CD4-positive, alpha-beta T cell treated with Interleukin-1 beta for 1 hour (primary cell): ENCODE data around the gene DOCK1.

Source experiments
- DNase-seq, 2 donors: peaks; one replicate each; pipeline ENCODE4 v3.0.0-alpha.2; 2020 to 2022

DOCK1 gene

DNA sequence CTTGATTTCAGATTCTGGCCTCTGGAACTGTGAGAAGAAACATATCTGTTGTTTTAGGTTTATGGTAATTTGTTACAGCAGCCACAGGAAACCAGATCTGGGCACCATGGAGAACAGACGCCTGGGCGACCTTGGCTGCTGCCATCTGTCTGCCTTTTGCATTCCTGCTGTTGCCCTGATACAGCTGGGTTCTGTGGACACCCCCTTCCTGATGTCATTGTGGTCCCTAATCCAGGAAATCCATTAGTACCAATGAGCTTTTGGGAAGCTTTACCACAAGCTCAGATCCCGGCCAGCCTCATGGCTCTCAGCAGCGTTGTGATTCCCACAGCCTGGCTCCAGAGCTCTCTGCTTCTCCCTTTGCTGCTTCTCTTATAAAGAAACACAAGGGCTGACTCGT, 469.7 kb downstream of the DOCK1 start:
- no peak for DNase-seq

DNA sequence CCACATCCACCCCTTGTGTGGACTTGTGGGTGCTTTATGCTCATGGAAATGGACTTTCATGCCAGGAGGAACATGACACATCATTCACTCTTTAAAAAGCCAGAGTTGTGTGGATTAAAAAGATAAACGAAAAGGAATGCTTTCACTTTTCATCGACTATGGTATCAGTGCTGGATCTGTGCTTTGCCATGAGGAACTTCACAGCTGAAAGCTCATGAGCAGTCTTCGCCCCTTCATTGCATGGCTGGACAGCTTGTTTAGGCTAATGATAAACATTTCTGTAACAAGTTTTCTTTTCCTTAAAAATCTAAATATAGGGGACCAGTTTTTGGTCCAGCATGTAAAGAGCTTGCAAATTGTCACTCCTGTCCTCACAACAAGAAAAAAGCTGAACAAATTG, 470.2 kb downstream of the DOCK1 start:
- DNase-seq: no peak

DNA sequence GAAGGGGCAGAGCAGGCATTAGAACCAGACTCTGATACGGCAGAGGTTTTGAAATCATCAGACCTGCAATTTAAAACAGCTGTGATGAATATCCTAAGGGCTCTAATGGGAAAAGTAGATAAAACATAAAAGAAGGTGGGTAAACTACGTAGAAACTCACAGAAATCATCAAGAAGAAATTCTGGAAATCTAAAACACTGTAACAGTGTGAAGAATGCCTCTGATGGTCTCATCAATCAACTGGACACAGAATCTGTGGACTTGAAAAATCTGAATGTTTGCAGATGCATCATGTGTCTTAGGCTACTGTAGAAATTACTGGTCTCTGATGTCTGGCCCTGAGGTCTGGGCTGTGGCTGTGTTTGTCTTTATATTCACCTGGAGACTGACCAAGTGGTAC, 470.8 kb downstream of the DOCK1 start:
- no peak for DNase-seq

DNA sequence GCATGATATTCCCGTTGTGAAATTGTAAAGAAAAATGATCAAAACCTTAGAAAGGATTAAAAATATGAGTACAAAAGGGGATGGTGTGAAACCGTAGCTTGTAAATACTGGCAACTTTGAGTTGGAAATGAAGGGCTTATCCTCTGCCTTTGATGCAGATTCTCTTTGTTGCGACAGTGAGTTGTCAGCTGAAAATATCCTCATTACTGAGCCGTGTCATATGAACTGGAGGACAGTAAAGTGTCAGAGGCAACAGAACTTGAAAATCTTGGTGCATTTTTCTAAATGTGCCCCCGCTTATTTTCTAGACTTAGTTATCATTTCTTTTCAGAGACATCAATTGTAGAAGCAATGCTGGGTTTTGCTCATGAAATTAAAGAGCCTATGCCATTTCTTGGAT, 473.4 kb downstream of the DOCK1 start:
- DNase-seq: no peak

DNA sequence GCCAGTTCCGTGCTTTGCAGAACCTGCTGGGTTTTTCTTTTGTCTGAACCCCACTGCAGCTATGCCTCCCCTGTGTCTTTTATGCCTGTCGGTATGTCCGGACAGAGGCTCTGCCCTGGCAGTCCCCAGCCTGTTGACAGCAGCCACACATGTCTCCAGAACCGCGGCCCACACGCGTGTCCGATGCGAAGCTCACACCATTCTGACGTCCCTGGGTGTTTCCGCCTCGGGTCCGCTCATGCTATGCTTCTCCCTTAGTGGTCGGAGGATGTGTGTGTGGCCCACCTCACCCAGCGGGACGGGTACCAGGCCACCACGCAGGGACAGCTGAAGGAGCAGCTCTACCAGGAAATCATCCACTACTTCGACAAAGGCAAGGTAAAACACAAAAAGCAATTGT, 479.3 kb downstream of the DOCK1 start:
- no peak for DNase-seq

DNA sequence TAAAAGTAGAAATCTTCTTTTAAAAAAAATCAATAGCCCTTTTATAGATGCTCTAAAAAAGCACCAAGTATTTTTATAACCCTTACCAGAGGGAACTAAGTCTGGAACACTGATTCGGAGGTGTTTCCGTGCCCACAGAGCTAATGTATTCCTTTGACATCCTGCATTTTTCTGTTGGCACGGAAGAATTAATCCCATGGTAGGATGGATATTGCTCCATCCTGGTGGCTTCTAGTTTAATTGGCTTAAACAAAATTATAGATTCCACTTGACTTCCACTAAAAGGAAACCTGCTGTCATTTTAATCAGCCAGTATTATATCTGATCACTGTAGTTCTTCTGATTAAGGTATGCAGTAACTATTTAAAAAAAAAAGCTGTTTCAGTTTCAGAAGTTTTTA, 479.8 kb downstream of the DOCK1 start:
- no peak for DNase-seq

DNA sequence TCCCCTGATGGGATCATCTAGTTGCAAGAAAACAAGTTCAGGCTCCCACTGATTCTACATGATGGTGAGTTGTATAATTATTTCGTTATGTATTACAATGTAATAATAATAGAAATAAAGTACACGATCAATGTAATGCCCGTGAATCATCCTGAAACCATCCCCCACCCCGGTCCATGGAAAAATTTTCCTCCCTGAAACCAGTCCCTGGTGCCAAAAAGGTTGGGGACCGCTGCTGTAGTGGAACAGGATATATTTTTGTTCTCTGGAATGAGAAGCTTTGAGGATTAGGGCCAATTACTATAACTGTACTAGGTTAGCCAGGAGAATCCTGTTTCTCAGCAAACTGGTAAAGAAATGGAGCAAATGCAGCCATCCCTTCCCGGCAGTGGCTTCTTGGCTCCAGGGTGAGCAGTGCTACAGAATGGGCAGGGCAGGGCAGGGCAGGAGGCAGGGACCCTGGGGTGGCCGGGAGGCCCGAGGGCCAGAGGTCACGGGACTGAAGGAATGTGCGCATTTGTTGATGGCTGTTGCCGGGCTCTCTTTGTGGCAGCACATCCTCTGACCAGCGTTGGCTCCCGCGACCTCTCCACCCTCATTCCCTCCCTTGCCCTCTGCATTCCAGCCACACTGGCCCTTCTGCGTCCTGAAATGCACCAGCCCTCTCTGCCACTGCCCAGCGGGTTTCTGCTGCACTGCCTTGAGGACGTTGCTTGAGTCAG, 481.5 kb downstream of the DOCK1 start:
- DNase-seq: no peak

DNA sequence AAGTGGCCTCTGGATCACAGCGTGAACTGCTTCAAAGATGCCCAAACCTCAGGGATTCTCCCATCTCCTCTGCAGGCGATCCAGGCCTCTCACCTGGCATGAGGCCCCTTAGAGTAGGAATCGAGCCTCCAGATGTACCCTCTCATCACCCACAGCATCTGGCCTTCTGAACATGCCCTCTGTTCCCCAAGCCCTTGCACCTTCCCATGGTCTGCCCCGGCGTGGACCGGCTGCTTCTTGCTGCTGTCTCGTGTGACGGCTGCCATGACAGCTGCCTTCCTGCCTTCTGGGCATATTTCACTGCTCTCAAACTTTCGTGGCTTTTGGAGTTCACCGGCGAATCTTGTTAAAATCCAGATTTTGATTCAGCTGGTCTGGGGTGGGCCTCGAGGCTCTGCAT, 486.6 kb downstream of the DOCK1 start:
- DNase-seq: no peak

DNA sequence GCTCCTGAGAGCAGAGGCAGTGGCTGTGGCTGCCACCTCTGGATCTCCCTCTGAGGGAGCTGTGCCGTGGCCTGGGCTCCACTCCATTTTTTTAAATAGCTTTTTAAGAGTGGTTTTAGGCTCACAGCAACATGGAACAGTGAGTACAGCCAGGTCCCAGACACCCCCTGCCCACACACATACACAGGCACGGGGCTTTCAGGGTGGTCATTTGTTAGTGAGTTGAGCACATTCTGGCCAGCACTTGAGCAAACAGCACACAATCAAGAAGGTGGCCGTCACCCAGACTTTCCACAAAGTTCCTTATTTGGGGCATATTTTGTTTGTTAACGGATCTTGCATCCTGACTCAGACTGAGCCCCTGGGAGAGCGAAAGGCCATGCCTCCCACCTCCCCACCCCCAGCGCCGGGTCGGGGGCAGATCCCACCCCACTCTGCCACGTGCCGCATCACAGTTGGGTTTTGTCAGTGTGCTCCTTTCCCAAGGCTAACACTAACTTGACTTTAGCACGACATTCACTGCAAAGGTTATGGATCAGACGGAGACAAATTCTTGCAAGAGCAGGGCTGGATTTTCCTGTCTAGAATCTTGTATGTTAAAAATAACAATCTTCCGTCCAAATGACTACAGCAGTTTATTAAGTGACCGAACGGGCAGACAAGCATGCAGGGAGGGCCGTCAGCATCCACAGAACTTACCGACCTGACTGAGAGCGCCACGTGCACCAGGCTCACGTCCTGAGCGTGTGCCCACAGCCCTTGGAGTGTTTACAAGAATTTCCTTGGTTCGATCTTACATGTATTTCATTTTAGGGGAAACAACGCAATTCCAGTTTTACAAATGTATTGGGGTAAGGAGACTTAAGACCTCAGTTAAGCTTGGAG, 487.4 kb downstream of the DOCK1 start:
- DNase-seq: no peak

DNA sequence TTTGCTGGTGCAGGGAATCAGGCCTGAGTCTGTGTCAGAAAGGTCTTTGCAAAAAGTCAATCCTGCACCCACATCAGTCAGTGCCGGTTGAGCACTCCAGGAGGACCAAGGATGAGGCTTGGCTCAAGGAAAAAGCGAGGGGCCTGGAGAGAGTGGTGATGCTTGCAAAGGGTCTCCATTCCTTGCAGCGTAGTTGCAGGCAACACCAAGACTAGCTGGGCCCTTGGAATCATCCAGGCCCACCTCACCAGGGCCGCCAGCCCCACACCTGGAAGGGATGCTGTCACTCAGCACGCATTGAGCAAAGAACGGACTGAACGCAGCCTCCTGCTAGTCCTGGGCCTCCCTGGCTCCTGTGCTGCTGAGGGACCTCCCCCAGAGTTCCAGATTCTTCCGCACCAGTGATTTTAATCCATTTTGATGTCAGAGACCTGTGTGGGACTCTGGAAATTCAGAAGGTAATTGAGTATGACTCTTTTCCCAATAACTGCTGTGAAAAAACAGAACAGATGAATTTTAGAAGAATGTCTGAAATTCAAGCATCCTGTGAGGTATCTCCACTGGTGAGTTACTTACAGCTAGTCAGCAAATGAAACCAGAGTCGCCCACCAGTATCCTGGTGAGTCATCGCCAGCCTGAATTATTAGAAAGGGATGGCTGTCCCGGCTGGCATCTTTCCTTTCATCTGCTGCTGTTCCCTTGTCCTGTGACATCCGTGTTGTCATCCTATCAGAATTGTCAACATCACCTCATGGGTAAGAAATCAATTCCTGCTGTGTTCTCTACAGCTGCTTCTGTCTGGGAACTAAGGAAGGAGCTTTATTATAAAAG, 493.1 kb downstream of the DOCK1 start:
- no peak for DNase-seq

DNA sequence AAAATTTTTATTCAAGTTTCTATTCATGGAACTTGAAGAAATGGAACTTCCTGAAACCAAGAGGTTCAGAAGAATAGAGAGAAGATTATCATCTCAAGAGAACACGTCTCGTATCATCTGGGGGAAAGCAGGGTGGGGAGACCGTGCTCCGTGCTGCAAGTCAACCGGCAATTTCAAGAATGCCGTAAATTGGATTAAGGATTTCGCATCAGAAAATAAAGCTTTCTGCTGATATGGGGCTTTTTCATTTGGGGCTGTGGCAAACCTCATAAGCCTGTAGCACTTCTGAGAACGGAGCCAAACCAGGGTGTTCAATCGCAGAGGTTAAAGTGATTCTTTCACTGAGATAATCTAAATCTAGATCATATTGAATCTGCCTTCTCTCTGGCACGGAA, 493.7 kb downstream of the DOCK1 start:
- no peak for DNase-seq

DNA sequence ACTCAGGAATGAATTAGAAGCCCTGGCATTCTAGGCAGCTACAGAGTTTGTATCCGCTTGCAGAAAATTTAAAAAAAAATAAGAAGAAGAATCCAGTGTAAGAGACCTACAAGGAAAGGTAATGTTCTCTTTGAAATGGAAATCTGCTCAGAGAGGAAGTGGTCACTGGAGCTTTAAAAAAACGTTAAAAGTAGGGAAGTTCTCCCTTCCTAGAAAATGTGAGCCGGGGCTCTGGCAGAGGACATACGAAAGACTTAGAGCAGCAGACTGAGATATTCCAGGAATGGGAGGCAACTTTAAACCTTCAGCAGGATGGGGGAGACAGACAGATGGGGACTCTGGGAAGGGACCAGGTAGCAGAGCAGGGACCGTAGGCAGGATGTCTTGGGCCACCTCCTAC, 494.4 kb downstream of the DOCK1 start:
- no peak for DNase-seq

DNA sequence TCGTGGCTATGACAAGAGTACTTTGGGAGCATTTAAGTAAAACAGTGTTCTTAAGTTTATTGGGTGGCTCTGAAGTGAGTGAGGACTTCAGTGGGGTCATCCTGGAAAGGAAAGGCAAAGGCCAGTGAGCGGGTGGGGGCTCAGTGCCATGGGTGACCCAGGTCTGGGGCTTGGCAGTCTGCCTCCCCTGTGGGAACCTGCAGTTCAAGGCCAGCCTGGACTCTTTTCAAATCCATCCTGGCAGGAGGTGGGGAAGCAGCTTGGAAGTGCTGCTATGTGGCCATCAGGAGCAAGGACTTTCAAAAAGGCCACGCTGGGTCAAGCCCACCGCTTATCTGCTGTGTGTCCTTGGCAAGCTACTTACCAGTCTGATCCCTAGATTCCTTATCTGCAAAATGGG, 495.0 kb downstream of the DOCK1 start:
- DNase-seq: no peak

DNA sequence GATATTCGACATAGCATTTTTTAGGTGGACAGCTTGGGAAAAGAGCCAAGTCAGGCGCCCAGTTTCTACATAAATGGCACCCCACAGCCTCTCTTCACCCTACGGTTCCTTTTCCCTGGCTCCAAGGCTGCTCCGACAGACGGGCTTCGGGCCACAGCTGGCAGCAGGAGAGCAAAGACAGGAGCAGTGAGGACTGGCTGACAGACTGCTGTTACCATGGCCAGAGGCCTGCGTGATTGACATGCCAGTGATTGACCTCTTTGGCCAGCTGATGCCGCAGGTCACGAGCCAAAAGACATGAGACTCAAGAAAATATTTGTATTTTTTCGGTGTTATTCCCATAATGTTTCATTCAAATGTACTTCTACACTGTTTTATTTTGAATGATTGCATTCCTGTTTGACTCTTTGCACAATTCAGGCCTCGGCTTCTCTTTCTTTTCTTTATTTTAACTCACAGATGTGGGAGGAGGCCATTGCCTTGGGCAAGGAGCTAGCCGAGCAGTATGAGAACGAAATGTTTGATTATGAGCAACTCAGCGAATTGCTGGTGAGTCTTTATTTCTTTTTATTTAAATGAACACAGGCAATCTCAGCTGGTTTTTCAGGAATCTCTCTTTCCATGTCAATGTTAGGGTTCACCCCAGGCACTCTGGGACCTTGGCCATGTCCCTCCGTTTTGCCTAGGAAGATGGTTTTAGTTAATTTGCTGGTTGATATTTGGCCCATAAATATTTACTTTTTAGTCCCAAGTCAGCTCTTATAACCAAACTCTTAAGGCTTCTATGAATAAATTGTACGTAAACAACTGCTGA, 497.6 kb downstream of the DOCK1 start:
- no peak for DNase-seq

DNA sequence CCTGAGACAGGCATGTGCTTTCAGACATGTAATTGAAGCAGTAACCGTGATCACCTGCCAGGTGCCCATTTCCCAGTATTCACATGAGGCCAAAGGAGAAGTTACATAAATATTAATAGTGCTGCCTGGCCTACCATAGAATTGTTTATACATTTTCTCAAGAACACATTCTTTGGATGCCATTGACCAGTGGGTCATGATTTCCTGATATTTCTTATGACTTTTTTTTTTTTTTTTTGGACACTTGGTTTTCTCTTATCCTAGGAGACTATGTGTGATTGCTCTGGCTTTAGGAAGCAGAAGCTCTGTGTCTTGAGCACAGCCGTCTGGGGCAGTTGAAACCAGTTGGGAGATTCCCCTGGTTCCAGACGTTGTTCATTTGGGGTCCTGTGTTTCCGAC, 500.0 kb downstream of the DOCK1 start:
- no peak for DNase-seq

DNA sequence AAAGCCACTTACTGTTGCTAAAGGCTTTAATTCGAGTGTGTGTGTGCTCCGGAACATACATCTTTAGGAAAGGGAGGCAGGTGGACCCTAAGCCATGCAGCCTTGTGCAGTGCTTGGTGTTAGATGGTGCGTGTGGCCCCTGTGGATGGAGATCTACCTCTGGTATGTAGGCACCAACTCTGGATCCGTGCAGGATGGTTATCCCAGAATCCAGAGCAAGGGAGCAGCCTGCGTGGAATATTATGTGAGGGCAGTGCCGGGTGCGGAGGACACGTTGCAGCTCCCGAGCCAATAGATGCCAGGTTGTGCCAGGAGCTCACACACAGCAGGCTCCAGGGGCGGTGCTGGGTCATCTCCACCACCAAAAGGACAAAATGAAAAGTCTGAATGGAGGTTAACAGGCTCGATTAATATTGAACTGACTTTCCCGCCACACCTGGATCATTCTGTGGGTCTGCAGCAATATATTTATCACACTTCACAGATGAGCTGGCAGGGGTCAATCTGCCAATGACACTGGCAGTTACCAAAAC, 500.9 kb downstream of the DOCK1 start:
- DNase-seq: no peak

DNA sequence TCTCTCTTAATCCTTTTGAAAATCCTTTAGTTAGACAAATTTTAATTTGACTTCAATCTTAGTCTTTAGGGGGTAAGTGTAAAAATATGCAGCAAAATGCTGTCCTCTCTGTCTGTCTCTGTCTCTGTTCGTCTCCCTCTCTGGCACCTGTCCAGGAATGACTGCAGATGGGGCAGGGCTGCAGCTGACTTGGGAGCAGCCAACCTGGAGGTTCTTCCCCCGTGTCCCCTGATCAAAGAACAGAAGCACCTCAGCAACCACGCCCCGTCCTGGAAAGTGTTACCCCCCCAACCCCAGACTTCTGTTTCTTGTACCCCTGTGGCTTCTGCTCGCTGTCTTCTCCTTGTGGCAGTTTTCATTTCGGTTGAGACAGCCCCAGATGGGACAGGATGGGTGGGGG, 502.3 kb downstream of the DOCK1 start:
- no peak for DNase-seq

DNA sequence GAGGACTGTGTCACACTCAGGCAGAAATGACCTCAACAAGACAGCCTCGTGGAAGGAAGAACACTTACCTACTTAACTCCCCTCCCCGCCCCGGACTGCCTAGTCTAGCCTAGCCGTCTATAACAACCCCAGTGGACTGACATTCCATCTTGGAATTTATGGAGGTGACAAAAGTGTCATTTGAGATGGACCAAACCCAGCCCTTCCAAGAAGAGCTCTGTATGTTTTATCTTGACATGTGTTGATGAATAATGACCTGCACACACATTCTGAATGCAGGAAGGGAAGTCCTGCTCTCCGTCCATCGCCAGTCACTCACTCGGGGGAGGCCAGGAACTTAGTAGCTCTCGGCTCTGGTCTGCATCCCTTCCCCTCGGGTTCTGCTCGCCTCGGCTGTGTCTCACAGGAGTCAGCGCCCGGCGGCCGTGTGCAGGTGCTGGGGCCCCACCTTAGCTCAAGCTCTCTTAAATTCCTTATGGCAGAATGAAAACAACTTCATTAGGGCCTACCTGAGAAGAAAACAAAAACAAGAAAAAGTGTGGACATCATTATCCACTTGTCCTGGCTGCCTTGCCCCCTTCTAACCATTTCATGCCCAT, 503.0 kb downstream of the DOCK1 start:
- no peak for DNase-seq

DNA sequence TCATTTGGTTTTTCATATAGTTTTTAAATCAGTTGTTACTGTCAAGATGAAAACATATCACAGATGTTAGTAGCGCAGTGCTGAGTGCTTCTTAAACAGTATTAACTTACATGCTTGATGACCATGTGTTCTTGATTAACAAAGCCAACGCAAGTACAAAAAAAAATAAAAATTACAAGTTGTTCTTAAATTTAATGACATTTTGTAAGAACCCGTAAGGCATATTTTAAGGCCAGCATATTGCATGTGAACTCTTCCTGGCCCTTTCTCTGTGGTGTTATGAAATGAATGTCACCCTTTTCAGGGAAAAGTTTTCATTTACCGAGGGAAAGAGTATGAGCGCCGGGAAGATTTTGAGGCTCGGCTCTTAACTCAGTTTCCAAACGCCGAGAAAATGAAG, 503.5 kb downstream of the DOCK1 start:
- no peak for DNase-seq

DNA sequence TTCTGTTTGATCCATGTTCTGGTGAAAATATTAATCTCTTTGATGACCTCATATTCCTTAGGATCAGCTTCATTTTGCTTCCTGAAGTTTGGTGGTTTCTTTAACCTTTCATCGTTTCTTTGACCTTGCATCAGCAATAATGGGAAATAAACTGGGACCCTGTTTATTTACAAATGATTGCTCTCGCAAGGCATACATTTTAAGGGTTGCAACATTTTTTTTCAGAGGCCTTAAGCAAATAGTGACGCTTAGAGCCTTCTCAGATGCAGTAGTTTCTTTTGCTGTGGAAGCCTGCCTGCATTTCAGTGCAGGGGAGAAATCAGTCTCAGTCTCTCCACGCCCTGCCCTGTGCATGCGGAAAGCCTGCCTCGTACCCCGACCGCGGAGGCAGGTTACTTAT, 504.8 kb downstream of the DOCK1 start:
- no peak for DNase-seq

DNA sequence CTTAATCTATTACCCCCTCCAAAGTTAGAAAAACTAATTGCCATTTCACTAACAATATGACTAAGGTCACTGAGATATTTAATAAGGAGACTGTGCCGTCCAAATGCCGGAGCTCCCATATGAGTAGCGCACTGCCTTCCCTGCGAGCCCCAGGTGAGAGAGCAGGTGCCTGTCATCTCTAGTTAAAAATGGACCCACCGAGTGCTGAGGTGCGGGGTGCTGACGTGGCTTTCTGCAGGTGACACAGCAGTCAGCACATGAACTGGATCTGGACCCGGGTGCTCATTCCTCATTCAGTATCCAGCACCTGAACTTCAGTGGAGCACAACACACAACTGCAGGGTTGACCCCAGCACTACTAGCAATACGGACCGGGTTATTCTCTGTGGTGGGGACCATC, 505.8 kb downstream of the DOCK1 start:
- DNase-seq: no peak

DNA sequence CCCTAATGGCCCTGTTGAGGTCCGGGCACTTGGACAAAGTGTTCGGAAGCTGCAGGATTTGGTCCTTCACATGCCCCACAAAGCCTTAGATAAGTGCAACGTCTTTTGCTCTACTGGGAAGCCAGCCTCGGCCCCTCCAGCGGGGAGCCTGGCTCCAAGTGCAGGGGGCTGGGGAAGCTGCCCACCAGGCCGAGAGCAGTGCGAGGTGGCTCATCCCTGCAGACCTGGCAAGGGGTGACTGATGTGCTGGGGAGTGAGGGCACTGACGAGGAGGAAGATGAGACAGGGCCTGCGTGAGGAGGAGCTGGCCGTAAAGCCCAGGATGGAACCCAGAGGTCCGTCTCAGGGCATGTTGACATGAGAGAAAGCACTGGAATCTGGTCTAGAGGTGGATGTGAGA, 508.1 kb downstream of the DOCK1 start:
- no peak for DNase-seq
